Transverse colon (tissue), 4 donors: ENCODE data around the gene SGO1. TPM values are rescaled to one million over a fixed set of nuclear protein-coding genes. Genes with fewer than 3 reads are reported as not detected.

Experiments
- DNase-seq: peaks from one replicate; pipeline ENCODE4 v3.0.0-alpha.2; 2019
- H3K27ac ChIP-seq, 4 donors: fragments of 200-600 bp; sonication (generic); 2 replicates each; pipeline ENCODE4 v1.5.1; 2016 to 2018; ENCODE audit warnings: inconsistent platforms in 4 of 4
- H3K27me3 ChIP-seq: fragments of 200-600 bp; sonication (generic); 2 replicates; pipeline ENCODE4 v1.5.1; 2017; ENCODE audit warnings: inconsistent platforms
- H3K36me3 ChIP-seq, 4 donors: fragments of 200-600 bp; sonication (generic); 2 replicates each; pipeline ENCODE4 v1.5.1; 2017 to 2019; ENCODE audit warnings: inconsistent platforms in 4 of 4
- H3K4me1 ChIP-seq, 4 donors: fragments of 200-600 bp; sonication (generic); 2 replicates each; pipeline ENCODE4 v1.5.1; 2017 to 2020; ENCODE audit warnings: inconsistent platforms in 4 of 4
- H3K4me3 ChIP-seq, 4 donors: fragments of 200-600 bp; sonication (generic); 1 replicate in 1 of 4; 2 replicates in 3 of 4; pipeline versions ENCODE4 v1.5.1 to v1.6.1; 2017 to 2019; ENCODE audit warnings: inconsistent platforms in 4 of 4
- H3K9me3 ChIP-seq, 2 donors: fragments of 200-600 bp; sonication (generic); 2 replicates each; pipeline ENCODE4 v1.5.1; 2017 to 2019; ENCODE audit warnings: inconsistent platforms in 2 of 2
- CTCF ChIP-seq, 5 experiments: fragments of 200-600 bp in 3 of 5; fragments of 450-650 bp in 2 of 5; sonication (generic) in 3 of 5; IDR thresholded peaks; 1 replicate in 2 of 5; 2 replicates in 3 of 5; pipeline ENCODE4 v1.5.1; 2016 to 2017; ENCODE audit warnings: antibody characterized with exemption in 5 of 5, inconsistent platforms in 3 of 5, mild to moderate bottlenecking in 2 of 5, moderate library complexity in 1 of 5
- EP300 ChIP-seq: sonication (generic); formaldehyde crosslinking; IDR thresholded peaks from one replicate; pipeline ENCODE4 v1.6.1; 2017; ENCODE audit warnings: antibody characterized with exemption, low read depth
- POLR2A ChIP-seq: fragments of 450-650 bp; IDR thresholded peaks from one replicate; pipeline ENCODE4 v1.6.1; 2016; ENCODE audit warnings: antibody characterized with exemption, mild to moderate bottlenecking, moderate library complexity
- POLR2AphosphoS5 ChIP-seq, 3 donors: sonication (generic); formaldehyde crosslinking; IDR thresholded peaks; one replicate each; pipeline ENCODE4 v1.6.1; 2016; ENCODE audit warnings: antibody characterized with exemption in 3 of 3
- WGBS, 2 donors: methylation state at CpG; one replicate each; pipeline ENCODE4 v1.1.5; 2018; ENCODE audit warnings: low coverage in 1 of 2; 5-methylcytosine and 5-hydroxymethylcytosine counted together
- in situ Hi-C, 4 donors: fragments of 200-750 bp; cut with MboI; loops; one replicate each; pipeline versions ENCODE4 v1.15.0 to v1.15.1; 2017; ENCODE audit warnings: low sequenced_read_pairs in 3 of 4, low pct_ligation_motif_present in 1 of 4, low pct_unique_long_range_greater_than_20kb in 1 of 4
- intact Hi-C: fragments of 100-400 bp; cut with DNase I; formaldehyde crosslinking; loops from one replicate; pipeline ENCODE4 v1.15.1; 2023; ENCODE audit warnings: low total_unique reads
- total RNA-seq, 4 donors: library from RNA; depleted of rRNA; stranded (reverse); fragments of >200 nt; gene quantifications; one replicate each; pipeline ENCODE4 v1.1.0, GENCODE V29; 2016

SGO1 gene
- total RNA-seq, 4 donors from 2014 or later: 0.79 to 26.5 (median 0.96) TPM; not detected in 1

GRCh38 chr3:20186600-20187004 is 596 bp upstream of the SGO1 start:
- WGBS, 2 donors: 1 to 6% methylated on average over 7 to 9 of the region's 9 CpGs
- peak overlapping the region; percentile 57 to 74 (median 66) for H3K4me3 ChIP-seq
- H3K9me3 ChIP-seq: no peaks in the 10 kb centered on the region
- H3K27ac ChIP-seq: peak overlapping the region; percentile 88 to 97 (median 90)
- in situ Hi-C loops (loop anchor here in 2 of 4 donors (25.0 kb wide), 2 partner anchors 149 to 249 kb away; partner anchors contain the start of genes KAT2B (in 2 of the 2), EFHB (in 1 of the 2) and RAB5A (in 1 of the 2)), intact Hi-C loops (no loop called here)
- H3K36me3 ChIP-seq: no peaks in the 10 kb centered on the region
- TF ChIP-seq POLR2A (no peak), CTCF (IDR thresholded peaks at IDR 0.05) (peak in 1 of 5 experiments; percentile 7)
- no peaks in the 10 kb centered on the region for H3K27me3 ChIP-seq
- peaks cover 0 to 21% (median 11%) of the 10 kb centered on the region in 4 donors for H3K4me1 ChIP-seq
- no peak for DNase-seq

- intact Hi-C loops: no loop called here
- Histone ChIP-seq H3K4me1 (peaks cover 0 to 21% (median 11%) of the 10 kb centered on the region in 4 donors), H3K9me3 (no peaks in the 10 kb centered on the region), H3K27ac (peak overlapping the region; percentile 88 to 97 (median 90)), H3K4me3 (peak overlapping the region; percentile 54 to 74 (median 66)), H3K36me3 (no peaks in the 10 kb centered on the region), H3K27me3 (no peaks in the 10 kb centered on the region)
- no peak for DNase-seq
- 3 to 4% methylated on average over 7 to 12 of the region's 12 CpGs for WGBS, 2 donors
- no peak for TF ChIP-seq EP300
- no peak for TF ChIP-seq POLR2AphosphoS5 (IDR thresholded peaks at IDR 0.05)
- no peak for TF ChIP-seq CTCF (IDR thresholded peaks at IDR 0.05)
- TF ChIP-seq POLR2A: no peak
- in situ Hi-C loops: loop anchor here in 2 of 4 donors (25.0 kb wide), 2 partner anchors 148 to 248 kb away; partner anchors contain the start of genes KAT2B (in 2 of the 2), EFHB (in 1 of the 2) and RAB5A (in 1 of the 2)
Observed at GRCh38 chr3:20185331-20185678, 701 bp downstream of the SGO1 start.

- H3K9me3 ChIP-seq: no peaks in the 10 kb centered on the region
- H3K4me1 ChIP-seq: peaks cover 0 to 13% (median 8%) of the 10 kb centered on the region in 4 donors
- H3K36me3 ChIP-seq: no peaks in the 10 kb centered on the region
- no peaks in the 10 kb centered on the region for H3K27me3 ChIP-seq
- no peak for DNase-seq
- in situ Hi-C loops (loop anchor here in 2 of 4 donors (25.0 kb wide), 2 partner anchors 145 to 245 kb away; partner anchors contain the start of genes KAT2B (in 2 of the 2), EFHB (in 1 of the 2) and RAB5A (in 1 of the 2)), intact Hi-C loops (no loop called here)
- TF ChIP-seq EP300 (no peak), POLR2A (no peak), POLR2AphosphoS5 (IDR thresholded peaks at IDR 0.05) (no peak)
- H3K27ac ChIP-seq: no peak overlapping the region
- no peak overlapping the region for H3K4me3 ChIP-seq
- WGBS, 2 donors: 98% methylated on average over 4 of the region's 4 CpGs
Observed at GRCh38 chr3:20182206-20182605, 3.8 kb downstream of the SGO1 start.

- intact Hi-C loops (no loop called here), in situ Hi-C loops (loop anchor here in 2 of 4 donors (25.0 kb wide), 2 partner anchors 144 to 244 kb away; partner anchors contain the start of genes KAT2B (in 2 of the 2), EFHB (in 1 of the 2) and RAB5A (in 1 of the 2))
- Histone ChIP-seq H3K4me1 (peaks cover 0 to 8% (median 3%) of the 10 kb centered on the region in 4 donors), H3K4me3 (no peak overlapping the region), H3K9me3 (no peaks in the 10 kb centered on the region), H3K36me3 (no peaks in the 10 kb centered on the region), H3K27me3 (no peaks in the 10 kb centered on the region), H3K27ac (no peak overlapping the region)
- 91% methylated on average over 3 of the region's 3 CpGs for WGBS, 2 donors
- TF ChIP-seq POLR2AphosphoS5 (IDR thresholded peaks at IDR 0.05) (no peak), EP300 (no peak), POLR2A (no peak), CTCF (IDR thresholded peaks at IDR 0.05) (no peak)
- DNase-seq: no peak
Observed at GRCh38 chr3:20181276-20181675, 4.7 kb downstream of the SGO1 start.
